Keratinocyte (primary cell): ENCODE measurements around the gene TNFSF13B.

Experiments
- EZH2 ChIP-seq: IDR thresholded peaks from one replicate; pipeline ENCODE4 v1.6.1; 2012; ENCODE audit warnings: inconsistent platforms, mild to moderate bottlenecking, low read length, moderate library complexity
- TF ChIP-seq, protein P1 (sequence below), 3 experiments: IDR thresholded peaks in 1 of 3; conservative IDR thresholded peaks in 1 of 3; optimal IDR thresholded peaks in 1 of 3; 2 replicates in 2 of 3; 3 replicates in 1 of 3; pipeline versions ENCODE3 to v1.5.1; 2011; ENCODE audit warnings: low read length in 3 of 3, mild to moderate bottlenecking in 3 of 3, moderate library complexity in 2 of 3, control low read depth in 1 of 3, inconsistent platforms in 1 of 3; ENCODE audit not compliant: insufficient read depth in 2 of 3; ENCODE audit errors: extremely low read depth in 1 of 3

DNA sequence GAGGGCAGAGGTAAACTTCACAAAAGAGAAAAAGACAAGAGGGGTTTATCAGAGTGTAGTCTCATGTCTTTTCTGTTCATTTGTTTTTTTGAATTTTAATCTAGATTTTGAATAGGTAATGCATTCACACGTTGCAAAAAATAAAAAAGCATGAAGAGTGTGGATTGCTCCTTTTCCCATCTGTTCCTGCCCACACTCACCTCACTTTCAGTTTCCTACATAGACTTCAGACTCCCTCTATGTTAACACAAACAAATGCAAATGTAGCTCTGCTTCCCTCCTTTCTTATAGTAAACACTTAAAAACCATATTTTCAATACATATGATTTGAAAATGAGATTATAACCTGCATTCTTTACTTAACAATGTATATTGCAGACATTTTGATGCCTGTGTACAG lies 20.3 kb downstream of the TNFSF13B start:
- TF ChIP-seq, protein P1, sequence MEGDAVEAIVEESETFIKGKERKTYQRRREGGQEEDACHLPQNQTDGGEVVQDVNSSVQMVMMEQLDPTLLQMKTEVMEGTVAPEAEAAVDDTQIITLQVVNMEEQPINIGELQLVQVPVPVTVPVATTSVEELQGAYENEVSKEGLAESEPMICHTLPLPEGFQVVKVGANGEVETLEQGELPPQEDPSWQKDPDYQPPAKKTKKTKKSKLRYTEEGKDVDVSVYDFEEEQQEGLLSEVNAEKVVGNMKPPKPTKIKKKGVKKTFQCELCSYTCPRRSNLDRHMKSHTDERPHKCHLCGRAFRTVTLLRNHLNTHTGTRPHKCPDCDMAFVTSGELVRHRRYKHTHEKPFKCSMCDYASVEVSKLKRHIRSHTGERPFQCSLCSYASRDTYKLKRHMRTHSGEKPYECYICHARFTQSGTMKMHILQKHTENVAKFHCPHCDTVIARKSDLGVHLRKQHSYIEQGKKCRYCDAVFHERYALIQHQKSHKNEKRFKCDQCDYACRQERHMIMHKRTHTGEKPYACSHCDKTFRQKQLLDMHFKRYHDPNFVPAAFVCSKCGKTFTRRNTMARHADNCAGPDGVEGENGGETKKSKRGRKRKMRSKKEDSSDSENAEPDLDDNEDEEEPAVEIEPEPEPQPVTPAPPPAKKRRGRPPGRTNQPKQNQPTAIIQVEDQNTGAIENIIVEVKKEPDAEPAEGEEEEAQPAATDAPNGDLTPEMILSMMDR (optimal IDR thresholded peaks at IDR 0.05 in 1 of 3, IDR thresholded peaks at IDR 0.05 in 1 of 3, conservative IDR thresholded peaks at IDR 0.05 in 1 of 3; ENCODE audit: extremely low read depth in 1 of 3, insufficient read depth in 2 of 3, low read length in 3 of 3), result no peak
- TF ChIP-seq EZH2, result no peak
